Aorta (tissue), 5 donors: ENCODE results near the gene USP48. TPM values are rescaled to one million over a fixed set of nuclear protein-coding genes. Genes with fewer than 3 reads are reported as not detected.

ENCODE experiments used
- ATAC-seq: fragments of 200-7000 bp; cut with Tn5 transposase; one replicate; pipeline ENCODE4 v1.9.1; 2022; ENCODE audit warnings: moderate library complexity; ENCODE audit not compliant: low FRiP score
- DNase-seq, 2 donors: peaks; one replicate each; pipeline ENCODE4 v3.0.0-alpha.2; 2020
- H3K27ac ChIP-seq, 2 donors: one replicate each; pipeline ENCODE4 v1.5.1; 2013; ENCODE audit warnings: low read length in 2 of 2, mild to moderate bottlenecking in 2 of 2, moderate library complexity in 2 of 2, control low read depth in 1 of 2, inconsistent platforms in 1 of 2, low read depth in 1 of 2
- H3K27me3 ChIP-seq, 2 donors: one replicate each; pipeline ENCODE4 v1.6.1; 2013; ENCODE audit warnings: control low read depth in 1 of 2, low read length in 1 of 2, mild to moderate bottlenecking in 1 of 2, moderate library complexity in 1 of 2; ENCODE audit not compliant: insufficient read depth in 2 of 2, control insufficient read depth in 1 of 2
- H3K36me3 ChIP-seq, 2 donors: one replicate each; pipeline ENCODE4 v1.6.1; 2013; ENCODE audit warnings: control low read depth in 1 of 2, low read length in 1 of 2, mild to moderate bottlenecking in 1 of 2; ENCODE audit not compliant: insufficient read depth in 2 of 2, control insufficient read depth in 1 of 2
- H3K4me1 ChIP-seq, 2 donors: one replicate each; pipeline ENCODE4 v1.6.1; 2013; ENCODE audit warnings: low read length in 2 of 2, control low read depth in 1 of 2, mild to moderate bottlenecking in 1 of 2, moderate library complexity in 1 of 2; ENCODE audit not compliant: insufficient read depth in 2 of 2, control insufficient read depth in 1 of 2
- H3K4me3 ChIP-seq, 2 donors: one replicate each; pipeline ENCODE4 v1.5.1; 2013; ENCODE audit warnings: low read length in 2 of 2, control low read depth in 1 of 2, mild to moderate bottlenecking in 1 of 2
- H3K9me3 ChIP-seq: one replicate; pipeline ENCODE4 v1.6.1; 2013; ENCODE audit warnings: mild to moderate bottlenecking, low read length; ENCODE audit not compliant: control insufficient read depth
- WGBS, 2 donors: extraction: QIAGEN DNeasy Blood & Tissue Kit; methylation state at CpG; one replicate each; pipeline ENCODE4 v1.1.7; 2013; 5-methylcytosine and 5-hydroxymethylcytosine counted together
- intact Hi-C, 2 donors: fragments of 100-400 bp; cut with DNase I; formaldehyde crosslinking; loops; one replicate each; pipeline versions ENCODE4 v1.14.2 to v1.15.0; 2022
- polyA plus RNA-seq, 2 donors: library from polyadenylated mRNA; stranded (reverse); fragments of 200-250 nt; gene quantifications; one replicate each; pipeline ENCODE4 v1.2.3, GENCODE V29; 2013
- total RNA-seq, 2 donors: library from RNA; stranded (reverse); fragmentation: NEBNext Ultra II Directional; extraction: Animal tissue kit (Norgen Biotek cat#: 25700); gene quantifications; one replicate each; pipeline ENCODE4 v1.2.1, GENCODE V29; 2021
- donor health status: healthy with polysubstance abuse.
- donor health status: Bipolar disorder and iron deficiency.
- donor health status: DM: no; HTN: no; CAD: no.
- donor health status: DM: no; HTN: no; CAD: no.
- donor health status: DM: yes; HTN: yes; CAD: no.

The USP48 gene
- total and polyA plus RNA-seq, 4 donors: 16.2 to 90.1 (median 43.2) TPM

- WGBS, 2 donors: 73 to 78% methylated on average over 8 of the region's 8 CpGs
- H3K36me3 ChIP-seq: peaks cover 0 to 2% of the 10 kb centered on the region in 2 donors
- DNase-seq: no peak
- intact Hi-C loops: no loop called here
- no peak overlapping the region for H3K27ac ChIP-seq
- no peaks in the 10 kb centered on the region for H3K9me3 ChIP-seq
- H3K4me1 ChIP-seq: no peaks in the 10 kb centered on the region
- ATAC-seq: no peak
- no peak overlapping the region for H3K4me3 ChIP-seq
- no peaks in the 10 kb centered on the region for H3K27me3 ChIP-seq
These were observed 33.8 kb upstream of the USP48 start for GRCh38 chr1:21816602-21817302.

- Histone ChIP-seq H3K27ac (no peak overlapping the region), H3K4me1 (no peaks in the 10 kb centered on the region), H3K9me3 (no peaks in the 10 kb centered on the region), H3K27me3 (no peaks in the 10 kb centered on the region), H3K36me3 (no peaks in the 10 kb centered on the region), H3K4me3 (no peak overlapping the region)
- 82 to 84% methylated on average over 12 of the region's 12 CpGs for WGBS, 2 donors
- DNase-seq: no peak
- intact Hi-C loops: no loop called here
- peak; percentile 10 for ATAC-seq
These were observed 32.9 kb upstream of the USP48 start for GRCh38 chr1:21815724-21816321.

- Histone ChIP-seq H3K4me1 (no peaks in the 10 kb centered on the region), H3K27ac (no peak overlapping the region), H3K9me3 (no peaks in the 10 kb centered on the region), H3K27me3 (no peaks in the 10 kb centered on the region), H3K36me3 (no peaks in the 10 kb centered on the region), H3K4me3 (no peak overlapping the region)
- DNase-seq: no peak
- no peak for ATAC-seq
- 92 to 95% methylated on average over 15 of the region's 15 CpGs for WGBS, 2 donors
- intact Hi-C loops: no loop called here
These were observed 32.1 kb upstream of the USP48 start for GRCh38 chr1:21814981-21815582.

- DNase-seq (no peak), ATAC-seq (peak; percentile 55)
- Histone ChIP-seq H3K27me3 (no peaks in the 10 kb centered on the region), H3K9me3 (no peaks in the 10 kb centered on the region), H3K27ac (no peak overlapping the region), H3K4me3 (no peak overlapping the region), H3K36me3 (no peaks in the 10 kb centered on the region), H3K4me1 (no peaks in the 10 kb centered on the region)
- intact Hi-C loops: no loop called here
- whole genome bisulfite sequencing, 2 donors: 11 to 15% methylated on average over 62 to 65 of the region's 65 CpGs
These were observed 31.4 kb upstream of the USP48 start for GRCh38 chr1:21814241-21814918.

DNA sequence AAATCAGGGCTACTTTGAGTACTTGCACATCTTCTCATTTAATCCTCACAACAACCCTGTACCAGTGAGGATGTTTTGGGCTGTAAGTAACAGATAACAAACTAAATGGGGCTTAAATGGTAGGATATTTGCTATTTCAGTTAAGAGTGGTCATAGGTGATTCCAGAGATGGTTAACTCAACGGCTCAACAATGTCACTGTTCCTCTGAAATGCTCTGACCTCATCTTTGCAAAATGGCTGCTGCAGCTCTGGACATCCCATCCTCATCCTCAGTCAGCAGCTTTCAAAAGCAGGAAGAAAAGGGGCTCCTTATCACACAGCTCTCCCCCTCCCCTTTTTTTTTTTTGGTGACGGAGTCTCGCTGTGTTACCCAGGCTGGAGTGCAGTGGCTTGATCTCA, 30.6 kb upstream of the USP48 start:
- 95 to 98% methylated on average over 3 of the region's 3 CpGs for WGBS, 2 donors
- ATAC-seq: no peak
- Histone ChIP-seq H3K27me3 (no peaks in the 10 kb centered on the region), H3K36me3 (no peaks in the 10 kb centered on the region), H3K4me1 (no peaks in the 10 kb centered on the region), H3K27ac (no peak overlapping the region), H3K9me3 (no peaks in the 10 kb centered on the region), H3K4me3 (no peak overlapping the region)
- intact Hi-C loops: no loop called here
- no peak for DNase-seq

- 64 to 68% methylated on average over 2 of the region's 2 CpGs for WGBS, 2 donors
- Histone ChIP-seq H3K27me3 (no peaks in the 10 kb centered on the region), H3K36me3 (no peaks in the 10 kb centered on the region), H3K27ac (no peak within 1 kb of the TSS), H3K4me3 (no peak within 1 kb of the TSS), H3K9me3 (no peaks in the 10 kb centered on the region), H3K4me1 (no peaks in the 10 kb centered on the region)
- intact Hi-C loops: no loop called here
- DNase-seq: no peak
- ATAC-seq: no peak
These were observed 28.9 kb upstream of the USP48 start, which contains the start of gene LDLRAD2 for GRCh38 chr1:21811875-21812305. Gene LDLRAD2 (plus strand): TSS chr1:21812265. CDS start chr1:21812452, 187 bp downstream.

DNA sequence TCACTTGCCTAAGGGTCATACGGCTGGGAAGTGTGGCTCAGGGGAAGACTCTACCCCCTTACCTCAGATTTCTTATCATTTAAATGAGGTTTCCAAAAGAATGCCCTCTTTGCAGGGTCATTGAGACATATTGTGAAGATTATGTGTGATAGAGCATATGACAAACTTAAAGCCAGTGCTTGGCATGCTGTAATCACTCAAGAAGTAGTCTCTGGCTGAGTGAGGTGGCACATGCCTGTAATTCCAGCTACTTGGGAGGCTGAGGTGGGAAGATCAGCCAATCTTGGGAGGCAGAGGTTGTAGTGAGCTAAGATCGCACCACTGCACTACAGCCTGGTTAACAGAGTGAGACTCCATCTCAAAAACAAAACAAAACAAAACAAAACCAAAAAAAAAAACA, 21.6 kb upstream of the USP48 start:
- H3K4me3 ChIP-seq: no peak overlapping the region
- no peak overlapping the region for H3K27ac ChIP-seq
- no peak for DNase-seq
- intact Hi-C loops: no loop called here
- H3K27me3 ChIP-seq: no peaks in the 10 kb centered on the region
- H3K4me1 ChIP-seq: no peaks in the 10 kb centered on the region
- ATAC-seq: no peak
- WGBS, 2 donors: 67 to 69% methylated on average over 2 of the region's 2 CpGs
- no peaks in the 10 kb centered on the region for H3K9me3 ChIP-seq
- no peaks in the 10 kb centered on the region for H3K36me3 ChIP-seq

DNA sequence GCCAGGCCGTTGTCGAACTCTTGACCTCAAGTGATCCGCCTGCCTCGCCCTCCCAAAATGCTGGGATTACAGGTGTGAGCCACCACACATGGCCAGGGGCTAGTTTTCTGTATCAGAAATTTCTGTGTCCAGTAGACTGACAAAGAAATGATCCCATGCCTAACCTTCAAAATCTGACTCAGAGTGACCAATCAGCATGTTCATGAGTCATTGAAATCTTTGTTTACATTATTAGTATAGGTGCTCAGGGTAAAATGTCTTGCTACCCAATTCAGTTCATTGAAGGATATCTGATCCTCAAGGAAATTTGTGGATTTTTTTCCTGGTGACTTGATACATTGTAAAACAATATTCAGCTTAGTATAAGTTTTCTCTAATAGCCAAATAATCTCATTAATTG, 18.2 kb upstream of the USP48 start:
- Histone ChIP-seq H3K4me3 (no peak overlapping the region), H3K27ac (no peak overlapping the region), H3K9me3 (no peaks in the 10 kb centered on the region), H3K36me3 (no peaks in the 10 kb centered on the region), H3K27me3 (no peaks in the 10 kb centered on the region), H3K4me1 (no peaks in the 10 kb centered on the region)
- ATAC-seq: no peak
- whole genome bisulfite sequencing, 2 donors: 96 to 99% methylated on average over 4 of the region's 4 CpGs
- intact Hi-C loops: no loop called here
- no peak for DNase-seq
